Heart left ventricle (tissue), 16 donors: ENCODE results near the gene ASPG. TPM values are rescaled to one million over a fixed set of nuclear protein-coding genes. Genes with fewer than 3 reads are reported as not detected.

Experiments used
- ATAC-seq, 4 donors: fragments of 200-7000 bp; cut with Tn5 transposase; one replicate each; pipeline ENCODE4 v1.9.1; 2020 to 2022; ENCODE audit warnings: moderate library complexity in 4 of 4, mild to moderate bottlenecking in 3 of 4, moderate number of reproducible peaks in 1 of 4
- DNase-seq, 5 donors: peaks; one replicate each; pipeline ENCODE4 v3.0.0-alpha.2; 2020
- H3K27ac ChIP-seq, 12 donors: fragments of 200-600 bp; sonication (generic) in 4 of 12; one replicate each; pipeline versions ENCODE4 v1.5.0 to v1.8.0; 2016 to 2022; ENCODE audit warnings: mild to moderate bottlenecking in 2 of 12
- H3K27me3 ChIP-seq, 9 donors: fragments of 200-600 bp; sonication (generic) in 2 of 9; one replicate each; pipeline versions ENCODE4 v1.5.1 to v1.8.0; 2016 to 2022; ENCODE audit warnings: mild to moderate bottlenecking in 3 of 9
- H3K36me3 ChIP-seq, 9 donors: fragments of 200-600 bp; sonication (generic) in 2 of 9; one replicate each; pipeline versions ENCODE4 v1.5.0 to v1.8.0; 2018 to 2022; ENCODE audit warnings: mild to moderate bottlenecking in 2 of 9
- H3K4me1 ChIP-seq, 12 donors: fragments of 200-600 bp; sonication (generic) in 4 of 12; one replicate each; pipeline versions ENCODE4 v1.5.0 to v1.8.0; 2016 to 2022; ENCODE audit warnings: mild to moderate bottlenecking in 3 of 12
- H3K4me3 ChIP-seq, 12 donors: fragments of 200-600 bp; sonication (generic) in 4 of 12; one replicate each; pipeline versions ENCODE4 v1.5.0 to v1.8.0; 2017 to 2022; ENCODE audit warnings: mild to moderate bottlenecking in 9 of 12, moderate library complexity in 4 of 12
- H3K9me3 ChIP-seq, 12 donors: fragments of 200-600 bp; sonication (generic) in 4 of 12; one replicate each; pipeline versions ENCODE4 v1.5.0 to v1.8.0; 2016 to 2022; ENCODE audit warnings: mild to moderate bottlenecking in 1 of 12
- CTCF ChIP-seq, 12 donors: fragments of 200-600 bp; sonication (generic) in 4 of 12; IDR thresholded peaks; one replicate each; pipeline versions ENCODE4 v1.5.0 to v1.8.0; 2018 to 2022; ENCODE audit warnings: antibody characterized with exemption in 12 of 12, mild to moderate bottlenecking in 5 of 12
- POLR2A ChIP-seq, 2 donors: fragments of 450-650 bp; IDR thresholded peaks; one replicate each; pipeline ENCODE4 v1.6.1; 2017; ENCODE audit warnings: antibody characterized with exemption in 2 of 2, mild to moderate bottlenecking in 2 of 2, moderate library complexity in 2 of 2
- WGBS, 4 donors: extraction: QIAGEN DNeasy Blood & Tissue Kit in 2 of 4; methylation state at CpG; one replicate each; pipeline versions ENCODE4 v1.1.5 to v1.1.7; 2013 to 2018; 5-methylcytosine and 5-hydroxymethylcytosine counted together
- intact Hi-C, 10 donors: fragments of 100-400 bp; cut with DNase I; formaldehyde crosslinking; loops; one replicate each; pipeline versions ENCODE4 v1.11.1 to v1.14.2; 2022
- polyA plus RNA-seq, 2 donors: library from polyadenylated mRNA; stranded (reverse); fragments of 200-250 nt; gene quantifications; one replicate each; pipeline ENCODE4 v1.2.3, GENCODE V29; 2013
- total RNA-seq, 9 donors: library from RNA; depleted of rRNA in 2 of 9; stranded (reverse); fragments of >200 nt in 2 of 9; fragmentation: NEBNext Ultra II Directional in 3 of 9; extraction: Animal tissue kit (Norgen Biotek cat#: 25700) in 3 of 9; gene quantifications; one replicate each; pipeline versions ENCODE4 v1.1.0 to v1.2.4, GENCODE V29; 2016 to 2023
- donor health status: ischemic (EF 13 %, LVEDD 7.1; RV severe dilation, severe dysfunction).
- donor health status: healthy with polysubstance abuse.
- donor health status: DM: no; HTN: yes; CAD: no.
- donor health status: DM: no; HTN: no; CAD: no.
- donor health status: ischemic (EF 25% LVEDD 6.9; RV normal size, moderate dysfunction).
- donor health status: ischemic (EF 25% LVEDD 5.7; RV mildly dilated, moderate dysfunction).
- donor health status: healthy.
- donor health status: DM: yes; HTN: yes; CAD: no.
- donor health status: ischemic (EF 35%, LVEDD 5.7; RV mildly dilated, moderate dysfunction).
- donor health status: nonischemic (EF 11% LVEDD 7.7; RV severe dilation, severe dysfunction).
- donor health status: DM: yes; HTN: yes; CAD: no.
- donor health status: PGD.
- donor health status: ischemic (EF 29% LVEDD 5.4; RV normal size, mild dysfunction).
- donor health status: nonischemic (EF 23%, LVEDD 6.1; RV moderate dilation, normal function).

The ASPG gene
- total and polyA plus RNA-seq, 11 donors: 3.2 to 54.6 (median 16.3) TPM

- H3K4me3 ChIP-seq: no peak overlapping the region
- no peaks in the 10 kb centered on the region for H3K27me3 ChIP-seq
- intact Hi-C loops: loop anchor here in 3 of 10 donors (2.0 to 10.0 kb wide), 3 partner anchors 15 to 211 kb away; no protein-coding TSS in a partner anchor
- TF ChIP-seq CTCF (IDR thresholded peaks at IDR 0.05): no peak
- no peak for TF ChIP-seq POLR2A (IDR thresholded peaks at IDR 0.05)
- no peaks in the 10 kb centered on the region for H3K9me3 ChIP-seq
- ATAC-seq: no peak
- no peak for DNase-seq
- 82 to 90% (median 87%) methylated on average over 12 to 15 of the region's 15 CpGs for WGBS, 4 donors
- peaks cover 2 to 48% (median 20%) of the 10 kb centered on the region in 12 donors for H3K4me1 ChIP-seq
- no peak overlapping the region for H3K27ac ChIP-seq
- H3K36me3 ChIP-seq: peaks cover 0 to 12% (median 0%) of the 10 kb centered on the region in 9 donors
These were observed 68.7 kb downstream of the ASPG start for GRCh38 chr14:104154246-104154645.

- H3K36me3 ChIP-seq: peaks cover 0 to 12% (median 0%) of the 10 kb centered on the region in 9 donors
- H3K4me3 ChIP-seq: no peak overlapping the region
- no peak overlapping the region for H3K27ac ChIP-seq
- no peaks in the 10 kb centered on the region for H3K9me3 ChIP-seq
- intact Hi-C loops: loop anchor here in 4 of 10 donors (2.0 to 10.0 kb wide), 4 partner anchors 13 to 1418 kb away; no protein-coding TSS in a partner anchor
- DNase-seq: peak in 2 of 5 donors; percentile 40 to 48
- H3K27me3 ChIP-seq: no peaks in the 10 kb centered on the region
- H3K4me1 ChIP-seq: peaks cover 0 to 40% (median 11%) of the 10 kb centered on the region in 12 donors
- ATAC-seq: peak in 3 of 4 donors; percentile 5 to 64 (median 8)
- no peak for TF ChIP-seq POLR2A (IDR thresholded peaks at IDR 0.05)
- 65 to 73% (median 73%) methylated on average over 15 to 29 of the region's 29 CpGs for WGBS, 4 donors
These were observed 70.0 kb downstream of the ASPG start for GRCh38 chr14:104155513-104155912.

- Histone ChIP-seq H3K4me3 (no peak overlapping the region), H3K27me3 (no peaks in the 10 kb centered on the region), H3K9me3 (no peaks in the 10 kb centered on the region), H3K36me3 (peaks cover 0 to 12% (median 0%) of the 10 kb centered on the region in 9 donors), H3K27ac (no peak overlapping the region), H3K4me1 (peaks cover 0 to 33% (median 11%) of the 10 kb centered on the region in 12 donors)
- DNase-seq (no peak), ATAC-seq (no peak)
- 85 to 97% (median 94%) methylated on average over 5 of the region's 5 CpGs for WGBS, 4 donors
- no peak for TF ChIP-seq POLR2A (IDR thresholded peaks at IDR 0.05)
- TF ChIP-seq CTCF (IDR thresholded peaks at IDR 0.05): no peak
- intact Hi-C loops: loop anchor here in 3 of 10 donors (5.0 to 10.0 kb wide), 3 partner anchors 119 to 1419 kb away; no protein-coding TSS in a partner anchor
These were observed 70.6 kb downstream of the ASPG start for GRCh38 chr14:104156142-104156541.

GRCh38 chr14:104157016-104157928 lies 71.8 kb downstream of the ASPG start:
- intact Hi-C loops: loop anchor here in 3 of 10 donors (5.0 to 10.0 kb wide), 3 partner anchors 118 to 1420 kb away; no protein-coding TSS in a partner anchor
- DNase-seq (no peak), ATAC-seq (no peak)
- H3K9me3 ChIP-seq: no peaks in the 10 kb centered on the region
- WGBS, 4 donors: 88 to 93% (median 90%) methylated on average over 21 to 42 of the region's 42 CpGs
- H3K27ac ChIP-seq: no peak overlapping the region
- no peaks in the 10 kb centered on the region for H3K27me3 ChIP-seq
- TF ChIP-seq CTCF (IDR thresholded peaks at IDR 0.05) (peak in 1 of 12 donors; percentile 5), POLR2A (IDR thresholded peaks at IDR 0.05) (no peak)
- H3K4me1 ChIP-seq: peaks cover 0 to 33% (median 11%) of the 10 kb centered on the region in 12 donors
- H3K4me3 ChIP-seq: no peak overlapping the region
- peaks cover 0 to 8% (median 0%) of the 10 kb centered on the region in 9 donors for H3K36me3 ChIP-seq
